Cardiac fibroblast (primary cell): Measurements from ENCODE around the gene SPEN.

ENCODE experiments used
- DNase-seq, 2 donors: peaks; one replicate each; pipeline versions ENCODE4 v3.0.0 to v3.0.0-alpha.2; 2010; ENCODE audit warnings: low read depth in 2 of 2
- H3K4me3 ChIP-seq, 2 donors: replicated peaks in 1 of 2; 1 replicate in 1 of 2; 2 replicates in 1 of 2; pipeline ENCODE4 v1.5.1; 2011; ENCODE audit warnings: low read depth in 2 of 2, low read length in 2 of 2, mild to moderate bottlenecking in 2 of 2, moderate library complexity in 1 of 2
- TF ChIP-seq, protein P1 (sequence below): IDR thresholded peaks from one replicate; pipeline ENCODE4 v1.5.1; 2011; ENCODE audit warnings: low read depth, mild to moderate bottlenecking, low read length, inconsistent platforms

The SPEN gene

GRCh38 chr1:15959424-15959823, 111.9 kb downstream of the SPEN start:
- TF ChIP-seq, protein P1, sequence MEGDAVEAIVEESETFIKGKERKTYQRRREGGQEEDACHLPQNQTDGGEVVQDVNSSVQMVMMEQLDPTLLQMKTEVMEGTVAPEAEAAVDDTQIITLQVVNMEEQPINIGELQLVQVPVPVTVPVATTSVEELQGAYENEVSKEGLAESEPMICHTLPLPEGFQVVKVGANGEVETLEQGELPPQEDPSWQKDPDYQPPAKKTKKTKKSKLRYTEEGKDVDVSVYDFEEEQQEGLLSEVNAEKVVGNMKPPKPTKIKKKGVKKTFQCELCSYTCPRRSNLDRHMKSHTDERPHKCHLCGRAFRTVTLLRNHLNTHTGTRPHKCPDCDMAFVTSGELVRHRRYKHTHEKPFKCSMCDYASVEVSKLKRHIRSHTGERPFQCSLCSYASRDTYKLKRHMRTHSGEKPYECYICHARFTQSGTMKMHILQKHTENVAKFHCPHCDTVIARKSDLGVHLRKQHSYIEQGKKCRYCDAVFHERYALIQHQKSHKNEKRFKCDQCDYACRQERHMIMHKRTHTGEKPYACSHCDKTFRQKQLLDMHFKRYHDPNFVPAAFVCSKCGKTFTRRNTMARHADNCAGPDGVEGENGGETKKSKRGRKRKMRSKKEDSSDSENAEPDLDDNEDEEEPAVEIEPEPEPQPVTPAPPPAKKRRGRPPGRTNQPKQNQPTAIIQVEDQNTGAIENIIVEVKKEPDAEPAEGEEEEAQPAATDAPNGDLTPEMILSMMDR = no peak

GRCh38 chr1:15959827-15960446, 112.4 kb downstream of the SPEN start:
- TF ChIP-seq, protein P1 = no peak
- DNase-seq = no peak
- no peak overlapping the region for H3K4me3 ChIP-seq

More at GRCh38 chr1:15959424-15959823, 111.9 kb downstream of the SPEN start:
- H3K4me3 ChIP-seq = no peak overlapping the region
- DNase-seq = no peak

GRCh38 chr1:15960808-15961207, 113.3 kb downstream of the SPEN start:
- no peak overlapping the region for H3K4me3 ChIP-seq
- TF ChIP-seq, protein P1 = no peak
- no peak for DNase-seq

DNA sequence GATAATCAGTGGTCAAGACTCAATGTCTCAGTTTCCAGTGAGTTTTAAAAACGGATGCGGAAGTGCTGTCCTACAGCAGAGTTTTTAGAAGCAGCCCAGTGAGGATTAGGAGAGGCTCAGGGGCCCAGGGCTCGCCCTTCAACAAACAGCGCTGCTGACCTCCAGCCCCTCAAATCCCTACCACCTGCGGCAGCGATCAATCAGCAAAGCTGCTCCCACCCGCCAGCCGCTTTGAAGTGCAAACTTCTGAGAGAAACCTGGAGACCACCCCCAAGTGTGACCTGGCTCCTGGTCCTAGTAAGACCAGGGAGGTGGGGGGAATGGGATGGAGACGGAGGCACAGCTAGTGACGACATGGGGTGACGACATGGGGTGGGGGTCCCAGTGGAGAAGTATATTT, 114.0 kb downstream of the SPEN start:
- no peak for DNase-seq
- TF ChIP-seq, protein P1 = no peak
- H3K4me3 ChIP-seq = no peak overlapping the region

DNA sequence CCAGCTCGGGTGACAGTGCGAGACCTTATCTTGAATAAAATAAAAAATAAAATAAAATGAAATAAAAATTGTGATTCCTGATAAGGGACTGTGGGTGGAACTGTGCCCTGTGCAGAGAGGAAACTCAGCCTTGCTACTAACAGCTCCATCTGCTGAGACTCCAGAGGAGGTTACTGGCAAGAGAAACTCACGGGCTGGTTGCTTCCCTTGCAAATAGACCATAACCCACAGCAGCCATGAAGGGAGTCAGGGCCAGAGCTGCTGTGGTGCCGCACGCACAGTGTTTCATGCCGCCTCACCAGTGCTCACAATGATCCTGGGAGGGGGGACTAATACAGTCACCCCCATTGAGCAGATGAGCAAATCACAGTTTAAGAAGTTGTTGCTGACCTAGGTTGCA, 114.7 kb downstream of the SPEN start:
- TF ChIP-seq, protein P1 = no peak
- no peak for DNase-seq
- no peak overlapping the region for H3K4me3 ChIP-seq

GRCh38 chr1:15962671-15963362, 115.3 kb downstream of the SPEN start:
- no peak for DNase-seq
- TF ChIP-seq, protein P1 = no peak
- no peak overlapping the region for H3K4me3 ChIP-seq
